HG03460 (cell line): Measurements from ENCODE around the gene C11orf16.
"Not testable (repeated sequence)": the region's sequence is repeated elsewhere in the genome, so short reads cannot be mapped to it uniquely, and the experiment has no call there.

Experiments
- ATAC-seq: cut with Tn5 transposase; IDR thresholded peaks from one replicate; pipeline ENCODE4 v1.9.1; 2021; ENCODE audit not compliant: unreplicated experiment

The C11orf16 gene

DNA sequence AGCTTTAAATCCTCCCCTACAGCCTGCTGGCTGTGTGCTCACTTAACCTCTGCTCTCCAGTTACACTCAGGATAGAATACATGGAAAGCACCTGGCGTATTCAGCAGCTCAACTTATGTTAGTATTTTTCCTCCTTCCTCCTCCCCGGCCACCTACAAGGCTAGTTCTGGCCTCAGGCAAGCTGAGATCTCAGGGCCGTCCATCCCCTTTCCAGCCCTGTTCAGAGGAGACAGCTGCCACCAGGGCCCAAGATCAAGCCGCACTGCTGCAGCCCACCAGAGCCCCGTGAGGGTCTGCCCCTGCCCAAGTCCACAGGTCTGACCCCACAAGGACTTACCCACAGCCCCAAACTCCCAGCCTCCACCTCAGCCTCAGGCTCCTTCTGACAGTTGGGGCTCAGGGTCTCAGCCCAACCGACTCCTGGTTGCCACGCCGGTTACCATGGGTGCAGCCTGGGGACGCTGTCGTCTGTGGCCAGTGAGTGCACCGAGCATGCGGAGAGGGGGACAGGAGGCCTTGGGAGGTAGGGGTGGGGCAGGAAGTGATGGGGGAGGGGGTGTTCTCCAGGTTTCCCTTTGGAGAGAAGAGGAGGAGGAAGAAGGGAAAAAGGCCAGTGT lies at the start of gene C11orf16:
TSS of gene C11orf16 (minus strand) at position 384 of the 617 bp plus-strand sequence. CDS start 639 bp downstream, outside the sequence.
- ATAC-seq = no peak

DNA sequence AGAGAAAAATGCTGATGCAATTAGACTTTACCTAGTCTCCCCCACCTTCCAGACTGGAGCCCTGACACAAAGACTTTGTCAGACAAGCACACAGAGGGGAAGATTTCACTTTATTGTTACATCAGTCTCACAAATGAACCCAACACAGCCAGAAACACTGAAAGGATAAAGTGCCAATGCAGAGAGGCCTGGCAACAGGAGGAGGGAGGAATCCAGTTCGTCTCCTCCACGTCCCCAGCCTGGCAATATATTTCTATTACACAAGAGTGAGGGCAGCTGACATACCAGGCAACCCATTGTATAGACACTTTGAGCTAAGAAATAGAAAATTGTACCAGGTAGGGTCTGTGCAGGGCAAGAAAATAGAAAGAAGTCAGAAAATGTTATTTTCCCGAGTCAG lies 47.7 kb upstream of the C11orf16 start:
- ATAC-seq = no peak

DNA sequence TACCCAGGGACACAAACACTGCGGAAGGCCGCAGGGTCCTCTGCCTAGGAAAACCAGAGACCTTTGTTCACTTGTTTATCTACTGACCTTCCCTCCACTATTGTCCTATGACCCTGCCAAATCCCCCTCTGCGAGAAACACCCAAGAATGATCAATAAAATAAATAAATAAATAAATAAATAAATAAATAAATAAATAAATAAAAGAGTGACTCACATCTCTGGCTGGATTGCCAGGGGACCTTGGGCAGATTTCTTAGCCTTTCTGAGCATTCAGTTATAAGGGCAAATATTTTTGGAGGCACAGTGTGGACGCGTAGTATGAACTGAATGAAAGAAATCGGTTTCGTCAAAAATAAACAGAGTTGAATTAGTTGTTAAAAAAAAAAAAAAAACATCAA lies 46.6 kb upstream of the C11orf16 start:
- not testable (repeated sequence) for ATAC-seq

- ATAC-seq = no peak
Observed at GRCh38 chr11:8973121-8973520, 40.4 kb upstream of the C11orf16 start.

- ATAC-seq = no peak
Observed at GRCh38 chr11:8971924-8972316, 39.2 kb upstream of the C11orf16 start.

DNA sequence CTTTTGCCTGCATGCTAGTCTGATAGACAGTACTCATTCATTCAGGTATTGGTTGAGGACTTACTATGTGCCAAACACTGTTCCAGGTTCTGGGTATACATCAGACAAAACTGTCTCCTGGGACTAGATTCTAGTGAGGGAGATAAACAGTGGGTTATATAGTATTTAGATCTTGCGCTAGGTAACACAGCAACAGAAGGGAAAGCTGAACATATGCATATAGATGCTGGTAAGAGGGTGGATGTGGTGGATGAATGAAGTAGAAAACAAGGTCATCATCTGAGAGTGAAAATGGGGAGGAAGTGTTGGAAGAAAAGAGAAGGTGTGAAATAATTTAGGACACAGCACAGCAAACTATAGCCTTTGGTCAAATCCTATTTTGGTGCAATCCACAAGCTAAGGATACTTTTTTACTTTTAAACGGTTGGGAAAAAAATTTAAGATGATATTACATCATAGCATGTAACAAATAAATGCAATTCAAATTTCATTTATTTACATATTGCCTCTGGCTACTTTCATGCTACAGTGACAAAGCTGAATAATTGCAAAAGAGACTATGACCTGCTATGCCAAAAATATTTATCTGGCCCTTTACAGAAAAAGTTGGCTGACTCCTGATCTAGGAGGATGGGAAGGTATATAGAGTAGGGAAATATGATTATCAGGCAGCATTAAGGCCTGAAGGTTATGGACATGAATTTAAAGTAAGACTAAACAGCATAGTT lies 38.6 kb upstream of the C11orf16 start:
- no peak for ATAC-seq

DNA sequence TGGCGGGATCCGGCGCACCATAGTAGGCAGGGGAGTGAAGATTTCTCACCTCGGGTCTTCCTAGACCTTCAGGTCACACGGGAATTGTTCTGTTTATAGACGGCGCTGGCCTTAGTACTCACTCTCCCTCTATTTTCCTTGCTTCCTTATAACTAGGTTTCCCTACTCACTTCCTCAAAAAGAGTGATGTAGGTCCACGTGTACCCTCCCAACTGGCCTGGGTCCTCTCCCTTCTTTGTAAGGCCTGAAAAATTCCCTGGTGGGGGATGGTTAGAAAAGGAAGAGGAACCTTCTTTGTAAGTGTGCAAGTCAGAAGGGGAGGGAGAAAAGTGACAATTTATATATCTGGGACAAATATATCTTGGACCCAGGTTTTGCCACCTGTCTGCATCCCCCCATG lies 34.4 kb upstream of the C11orf16 start:
- ATAC-seq = no peak

GRCh38 chr11:8964324-8965320 lies 31.9 kb upstream of the C11orf16 start, which contains the start of gene TMEM9B:
TMEM9B (minus strand) TSS chr11:8964442; CDS start chr11:8964313, 129 bp downstream.
- ATAC-seq = peak; percentile 80

- ATAC-seq = peak; percentile 62
Observed at GRCh38 chr11:8963569-8964323, 31.0 kb upstream of the C11orf16 start.

DNA sequence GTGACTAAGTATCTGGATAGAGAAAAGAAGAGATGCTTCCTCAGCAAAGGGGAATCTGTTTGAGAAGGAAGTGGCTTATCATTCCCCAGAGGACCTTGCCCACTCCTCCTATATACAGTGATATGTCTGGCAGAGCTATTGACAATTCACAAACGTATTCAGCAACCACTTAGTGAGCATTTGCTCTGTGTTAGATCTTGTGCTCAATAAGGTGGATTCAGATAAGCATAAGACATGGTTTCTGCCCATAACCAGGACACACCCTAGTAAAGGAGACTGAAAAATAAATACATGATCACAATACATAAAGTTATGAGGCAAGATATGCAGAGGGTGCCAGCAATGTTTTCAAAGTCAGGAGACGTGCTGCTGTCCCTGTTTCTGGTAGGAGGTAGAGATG lies 30.1 kb upstream of the C11orf16 start:
- ATAC-seq = no peak

DNA sequence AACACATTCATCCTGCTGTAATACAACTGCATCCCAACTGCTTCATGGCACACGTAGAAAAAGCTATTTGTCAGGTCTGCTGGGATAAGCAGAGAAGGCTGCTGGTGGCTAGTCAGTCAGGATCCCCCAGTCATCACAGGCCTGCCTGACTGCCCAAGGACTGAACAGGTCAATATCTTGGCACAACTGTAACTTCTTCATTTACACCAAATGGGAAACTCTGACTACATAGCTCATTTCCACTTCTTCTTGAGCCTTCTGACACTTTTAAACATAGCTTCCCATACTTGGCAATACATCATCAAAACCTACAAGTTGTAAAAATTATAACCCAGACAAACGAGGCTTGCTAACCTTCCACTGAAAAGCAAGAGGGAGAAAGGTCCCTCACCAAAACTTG lies 28.7 kb upstream of the C11orf16 start:
- ATAC-seq = no peak

DNA sequence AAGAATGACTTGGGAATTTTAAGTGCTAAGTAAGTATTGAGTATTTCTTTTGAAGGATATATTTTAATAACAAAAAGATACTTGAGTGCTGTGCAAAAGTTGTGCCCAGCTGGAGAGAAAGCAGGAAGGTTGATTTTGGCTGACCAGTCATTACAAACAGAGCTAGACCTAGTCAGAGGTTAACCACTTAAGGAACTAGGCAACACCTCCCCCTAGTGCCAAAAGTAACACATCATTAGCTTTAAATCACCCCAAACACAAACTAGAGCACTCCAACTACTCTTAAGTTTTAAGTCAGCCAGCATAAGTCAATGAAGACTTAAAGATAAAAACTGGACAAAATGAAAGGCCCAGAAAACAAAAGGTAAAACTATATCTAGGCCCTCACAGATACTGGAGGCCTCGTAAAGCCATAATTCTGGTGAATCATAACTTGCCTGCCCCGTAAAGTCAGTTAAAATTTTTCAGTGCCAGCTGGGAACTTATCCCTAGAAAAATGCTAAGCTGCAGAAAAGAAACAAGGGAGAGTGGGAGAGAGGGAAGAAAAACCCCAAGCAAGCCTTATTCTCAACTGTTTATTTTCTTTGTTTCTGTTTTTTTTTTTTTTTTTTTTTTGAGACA lies 26.9 kb upstream of the C11orf16 start:
- ATAC-seq = peak; percentile 40

DNA sequence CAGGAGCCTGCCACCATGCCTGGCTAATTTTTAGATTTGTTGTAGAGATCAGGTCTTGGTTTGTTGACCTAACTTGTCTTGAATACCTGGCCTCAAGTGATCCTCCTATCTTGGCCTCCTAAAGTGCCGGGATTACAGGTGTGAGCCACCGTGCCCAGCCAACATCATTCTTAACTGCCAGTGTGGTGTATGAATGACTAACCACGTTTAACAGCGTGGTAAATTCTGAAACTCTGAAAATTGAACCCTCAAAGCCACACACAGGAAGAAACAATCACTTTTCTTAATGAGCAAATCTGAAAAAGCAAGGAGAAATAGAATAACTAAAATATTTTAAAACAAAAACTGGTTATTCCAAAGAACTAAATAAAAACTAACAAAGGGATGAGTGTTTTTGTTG lies 24.1 kb upstream of the C11orf16 start:
- no peak for ATAC-seq

DNA sequence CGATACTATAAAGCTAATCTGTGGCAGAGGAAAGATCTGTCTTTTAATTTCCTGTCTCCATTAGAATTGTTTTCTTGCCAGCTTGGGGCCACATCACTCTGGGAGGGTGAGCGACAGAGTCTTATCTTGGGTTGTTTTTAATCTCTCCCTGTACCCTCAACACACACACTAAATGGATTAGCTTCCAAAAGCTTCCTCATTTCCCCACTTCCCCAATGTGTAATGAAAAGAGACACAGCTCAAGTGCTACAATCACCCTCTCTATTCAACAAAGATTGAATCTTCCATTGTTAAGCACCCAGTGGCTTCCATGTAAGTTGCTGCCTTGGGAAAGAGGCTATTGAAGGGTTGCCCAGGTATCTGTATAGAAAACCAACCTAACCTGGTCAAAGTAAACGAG lies 16.1 kb upstream of the C11orf16 start:
- ATAC-seq = no peak

DNA sequence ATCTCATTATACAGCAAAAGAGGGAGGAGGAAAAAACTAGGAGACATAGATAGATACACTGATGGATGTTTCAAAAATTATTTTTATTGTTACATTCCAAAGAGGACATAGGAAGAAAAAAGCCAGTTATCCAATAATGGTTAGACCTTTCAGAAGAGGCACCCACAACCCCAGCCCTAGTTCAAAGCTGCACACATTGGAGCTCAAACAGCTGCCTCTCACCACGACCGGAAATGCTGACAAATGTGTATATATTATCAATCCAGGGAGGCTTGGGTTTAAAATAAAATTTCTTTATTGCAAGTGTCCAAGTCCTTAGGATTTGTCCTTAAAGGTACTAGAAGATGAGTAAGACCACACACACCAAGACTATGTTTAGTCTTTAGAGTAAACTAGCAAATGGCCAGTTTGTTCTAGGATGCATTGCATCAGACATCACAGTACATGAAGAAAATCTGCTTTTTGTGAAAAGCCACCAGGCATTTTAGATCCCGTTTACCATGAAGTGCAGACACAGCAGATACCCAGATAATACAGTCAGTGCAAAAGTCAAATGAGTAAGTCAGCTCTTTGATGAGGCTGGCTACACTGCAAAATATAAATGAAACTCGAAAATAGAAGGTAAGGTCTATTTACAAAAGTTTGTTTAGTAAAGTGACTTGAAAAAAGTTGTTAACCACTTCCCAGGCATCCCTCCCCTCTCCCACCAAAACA lies 14.6 kb upstream of the C11orf16 start:
- no peak for ATAC-seq

DNA sequence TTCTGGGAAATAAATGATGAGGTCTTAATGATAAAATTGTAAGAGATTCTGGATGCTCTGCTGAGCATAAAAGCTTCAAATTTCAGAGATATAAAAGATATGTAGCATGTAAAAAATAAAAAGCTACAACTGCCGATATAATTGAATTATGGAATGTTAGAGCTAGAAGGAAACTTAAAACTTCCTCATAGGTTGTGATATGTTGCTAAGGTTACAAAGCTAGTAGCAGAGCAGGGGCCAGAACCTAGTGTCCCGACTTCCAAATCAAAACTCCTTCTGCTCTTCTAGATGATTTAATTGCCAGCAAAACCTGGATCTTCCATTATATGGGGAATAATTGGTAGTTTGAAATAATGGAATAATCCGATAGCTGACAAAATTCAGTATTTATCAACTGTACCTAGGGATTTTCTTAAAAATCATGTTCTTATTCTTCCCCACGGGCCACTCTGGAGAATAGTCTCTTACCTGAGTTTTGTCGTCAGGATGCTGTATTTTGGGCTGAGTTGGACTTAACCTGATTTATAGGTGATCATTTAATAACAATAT lies 9.8 kb upstream of the C11orf16 start, which contains the start of gene ASCL3:
TSS of gene ASCL3 (minus strand) at position 499 of the 549 bp plus-strand sequence. CDS start 4,855 bp downstream, outside the sequence.
- ATAC-seq = no peak

DNA sequence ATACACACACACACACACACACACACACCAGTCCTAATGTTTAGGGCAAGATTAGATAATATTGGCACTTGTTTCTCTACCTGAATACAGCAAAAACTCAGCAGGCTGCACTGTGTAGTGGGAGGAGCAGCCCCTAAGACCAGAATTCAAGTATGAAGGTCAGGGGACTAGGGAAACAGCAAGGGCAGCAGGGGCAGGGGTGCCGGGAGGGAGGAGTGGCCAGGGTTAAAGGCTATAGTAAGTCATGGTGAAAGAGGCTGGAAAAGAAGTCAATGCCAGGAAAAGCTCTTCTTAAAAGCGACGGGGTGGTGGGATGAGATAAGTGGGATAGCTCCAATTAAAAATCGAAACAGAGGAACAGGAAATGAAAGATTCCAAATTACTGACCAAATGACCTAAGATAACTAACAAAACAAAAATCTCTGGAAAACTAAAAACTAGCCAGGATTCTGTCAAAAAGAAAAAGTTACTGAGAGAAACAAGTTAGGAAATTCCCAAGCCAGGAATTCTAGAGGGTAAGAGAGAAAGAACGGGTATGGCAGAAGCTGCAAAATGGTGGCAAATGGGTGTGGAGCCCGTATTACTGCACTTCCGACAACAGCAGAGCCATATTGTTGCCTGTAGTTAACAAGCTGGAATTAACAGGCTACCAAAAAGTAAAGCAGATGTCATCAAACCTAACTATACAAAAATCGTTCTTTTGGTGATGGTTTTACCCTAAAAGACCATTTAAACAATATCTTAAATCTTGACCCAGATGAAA lies 8.8 kb upstream of the C11orf16 start:
- ATAC-seq = no peak

DNA sequence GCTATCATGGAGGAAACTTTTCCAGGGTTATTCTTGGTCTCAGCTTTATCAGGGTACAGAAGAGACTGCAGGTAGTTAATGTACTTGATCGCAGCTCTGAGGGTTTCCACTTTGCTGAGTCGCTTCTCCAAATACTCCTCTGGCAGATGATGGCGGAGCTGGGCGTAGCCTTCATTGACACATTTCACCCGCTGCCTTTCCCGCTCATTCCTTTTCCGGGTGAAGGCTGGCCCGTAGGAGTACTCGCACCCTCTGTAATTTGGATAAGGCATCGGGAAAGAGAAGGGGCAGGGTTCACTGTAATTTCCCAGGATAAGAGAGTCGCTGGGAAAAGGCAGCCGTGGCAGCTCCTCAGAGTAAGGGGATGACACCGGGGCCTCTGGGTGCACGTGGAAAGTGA lies 4.9 kb upstream of the C11orf16 start:
- no peak for ATAC-seq
